Osteocyte (in vitro differentiated cells): ENCODE data around the gene ZNF524. TPM values are rescaled to one million over a fixed set of nuclear protein-coding genes. Genes with fewer than 3 reads are reported as not detected.
A peak's percentile ranks its signal among the peaks of the same experiment; 100 is the strongest.

Source experiments
- DNase-seq: peaks from one replicate; pipeline ENCODE4 v3.0.0; 2021; ENCODE audit warnings: mixed read lengths; ENCODE audit not compliant: unreplicated experiment; ENCODE audit errors: extremely low spot score
- H3K27ac Mint-ChIP-seq: one replicate; pipeline ENCODE4 v1.8.0; 2021; ENCODE audit warnings: mild to moderate bottlenecking, mixed read lengths; ENCODE audit not compliant: unreplicated experiment
- H3K27me3 Mint-ChIP-seq: one replicate; pipeline ENCODE4 v1.8.0; 2021; ENCODE audit warnings: mixed read lengths; ENCODE audit not compliant: unreplicated experiment
- H3K36me3 Mint-ChIP-seq: one replicate; pipeline ENCODE4 v1.8.0; 2021; ENCODE audit warnings: mixed read lengths; ENCODE audit not compliant: unreplicated experiment
- H3K4me1 Mint-ChIP-seq: one replicate; pipeline ENCODE4 v1.8.0; 2021; ENCODE audit warnings: mixed read lengths; ENCODE audit not compliant: unreplicated experiment
- H3K4me3 Mint-ChIP-seq: one replicate; pipeline ENCODE4 v1.8.0; 2021; ENCODE audit warnings: mild to moderate bottlenecking, moderate library complexity, mixed read lengths; ENCODE audit not compliant: unreplicated experiment
- H3K9me3 Mint-ChIP-seq: one replicate; pipeline ENCODE4 v1.8.0; 2021; ENCODE audit warnings: mixed read lengths; ENCODE audit not compliant: unreplicated experiment
- CTCF ChIP-seq: fragments of 200-600 bp; sonication (generic); IDR thresholded peaks from 2 replicates; pipeline ENCODE4 v1.5.0; 2021; ENCODE audit warnings: antibody characterized with exemption, mild to moderate bottlenecking, moderate library complexity
- total RNA-seq: library from RNA; stranded (reverse); gene quantifications from 2 replicates; pipeline ENCODE4 v1.2.1, GENCODE V29; 2021

The ZNF524 gene
- total RNA-seq, 1 donor from 2014 or later = 15.5 TPM

- Mint-ChIP-seq H3K4me1 (peaks cover 37% of the 10 kb centered on the region), H3K27me3 (no peaks in the 10 kb centered on the region), H3K4me3 (peak overlapping the region; percentile 50), H3K9me3 (no peaks in the 10 kb centered on the region), H3K27ac (peak overlapping the region; percentile 66), H3K36me3 (peaks cover 13% of the 10 kb centered on the region)
- TF ChIP-seq CTCF = no peak
- DNase-seq = no peak
These were observed 50.1 kb downstream of the ZNF524 start for GRCh38 chr19:55650126-55650557.

GRCh38 chr19:55650602-55651230, 50.6 kb downstream of the ZNF524 start:
- Mint-ChIP-seq H3K36me3 (peaks cover 12% of the 10 kb centered on the region), H3K9me3 (no peaks in the 10 kb centered on the region), H3K4me1 (peaks cover 33% of the 10 kb centered on the region), H3K27ac (peak overlapping the region; percentile 18), H3K4me3 (peak overlapping the region; percentile 50), H3K27me3 (no peaks in the 10 kb centered on the region)
- no peak for TF ChIP-seq CTCF
- DNase-seq = no peak

- no peak overlapping the region for H3K27ac Mint-ChIP-seq
- peak overlapping the region; percentile 30 for H3K4me3 Mint-ChIP-seq
- peaks cover 38% of the 10 kb centered on the region for H3K4me1 Mint-ChIP-seq
- peaks cover 12% of the 10 kb centered on the region for H3K36me3 Mint-ChIP-seq
- no peaks in the 10 kb centered on the region for H3K27me3 Mint-ChIP-seq
- DNase-seq = no peak
- H3K9me3 Mint-ChIP-seq = no peaks in the 10 kb centered on the region
- no peak for TF ChIP-seq CTCF
These were observed 51.1 kb downstream of the ZNF524 start for GRCh38 chr19:55651236-55651635.

DNA sequence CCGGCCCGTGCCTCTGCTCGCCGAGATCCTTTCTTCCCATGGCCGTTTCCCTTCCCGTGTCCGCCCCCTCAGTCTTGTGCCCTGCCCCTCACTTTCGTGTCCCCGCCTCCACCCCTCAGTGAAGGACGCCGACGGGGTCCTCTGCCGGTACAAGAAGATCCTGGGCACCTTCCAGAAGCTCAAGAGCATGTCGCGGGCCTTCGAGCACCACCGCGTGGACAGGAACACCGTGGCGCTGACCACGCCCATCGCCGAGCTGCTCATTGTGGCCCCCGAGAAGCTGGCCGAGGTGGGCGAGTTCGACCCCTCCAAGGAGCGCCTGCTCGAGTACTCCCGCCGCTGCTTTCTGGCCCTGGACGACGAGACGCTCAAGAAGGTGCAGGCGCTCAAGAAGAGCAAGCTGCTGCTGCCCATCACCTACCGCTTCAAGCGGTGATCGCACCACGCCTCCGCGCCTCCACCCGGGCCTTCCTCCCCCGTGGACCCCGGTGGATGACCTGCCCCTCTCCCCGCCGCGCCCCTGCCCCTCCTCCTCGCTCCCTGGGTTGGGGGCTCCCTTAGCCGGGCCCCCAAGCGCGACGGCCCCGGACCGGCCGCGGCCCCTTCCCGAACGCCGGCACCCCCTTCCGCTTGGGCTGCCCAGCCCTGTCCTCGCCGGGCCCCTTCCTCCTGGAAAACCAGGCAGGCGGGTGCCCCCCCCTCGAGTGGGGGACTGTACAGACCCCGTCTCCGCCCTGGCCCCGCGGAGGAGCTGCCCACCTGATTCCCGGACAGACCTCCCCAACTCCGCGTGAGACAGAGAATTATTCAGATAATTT, 52.4 kb downstream of the ZNF524 start:
- no peak for DNase-seq
- TF ChIP-seq CTCF = no peak
- Mint-ChIP-seq H3K9me3 (no peaks in the 10 kb centered on the region), H3K27me3 (no peaks in the 10 kb centered on the region), H3K27ac (peak overlapping the region; percentile 23), H3K4me1 (peaks cover 42% of the 10 kb centered on the region), H3K36me3 (peaks cover 10% of the 10 kb centered on the region), H3K4me3 (no peak overlapping the region)

Other genes starting within 250 kb of the ZNF524 start
- gene COX6B2, start 245.6 kb upstream of the ZNF524 start, total RNA-seq = not detected in 2 replicates
- not detected in 2 replicates for gene GARIN5B, start 237.0 kb upstream of the ZNF524 start, total RNA-seq
- 0.91 and 1.0 TPM in 2 replicates for gene IL11, start 229.8 kb upstream of the ZNF524 start, total RNA-seq
- not detected in 2 replicates for gene TMEM190, start 223.5 kb upstream of the ZNF524 start, total RNA-seq
- 0.70 and 1.1 TPM in 2 replicates for gene TMEM238, start 216.0 kb upstream of the ZNF524 start, total RNA-seq
- gene RPL28, start 214.4 kb upstream of the ZNF524 start, total RNA-seq = 1,845 and 2,000 TPM in 2 replicates
- gene UBE2S, start 192.5 kb upstream of the ZNF524 start, total RNA-seq = 70.7 and 71.1 TPM in 2 replicates
- gene SHISA7, start 157.0 kb upstream of the ZNF524 start, total RNA-seq = not detected in 2 replicates
- gene ISOC2, start 138.6 kb upstream of the ZNF524 start, total RNA-seq = 37.0 and 39.8 TPM in 2 replicates
- not detected in 2 replicates for gene C19orf85, start 135.5 kb upstream of the ZNF524 start, total RNA-seq
- 10.4 and 11.6 TPM in 2 replicates for gene ZNF628, start 123.7 kb upstream of the ZNF524 start, total RNA-seq
- gene NAT14, start 115.1 kb upstream of the ZNF524 start, total RNA-seq = 54.2 and 58.2 TPM in 2 replicates
- gene SSC5D, start 111.9 kb upstream of the ZNF524 start, total RNA-seq = 21.5 and 22.1 TPM in 2 replicates
- gene SBK2, start 63.2 kb upstream of the ZNF524 start, total RNA-seq = not detected in 2 replicates
- not detected in 2 replicates for gene SBK3, start 54.7 kb upstream of the ZNF524 start, total RNA-seq
- 27.4 and 29.2 TPM in 2 replicates for gene ZNF579, start 19.4 kb upstream of the ZNF524 start, total RNA-seq
- 17.0 and 19.1 TPM in 2 replicates for gene FIZ1, start 771 bp upstream of the ZNF524 start, total RNA-seq
- 16.9 and 19.2 TPM in 2 replicates for gene ZNF865, start 5.4 kb downstream of the ZNF524 start, total RNA-seq
- 9.2 and 9.6 TPM in 2 replicates for gene ZNF784, start 24.3 kb downstream of the ZNF524 start, total RNA-seq
- 62.3 and 79.8 TPM in 2 replicates for gene ZNF580, start 40.7 kb downstream of the ZNF524 start, total RNA-seq
- 29.6 and 33.8 TPM in 2 replicates for gene ZNF581, start 43.4 kb downstream of the ZNF524 start, total RNA-seq
- 25.9 and 28.1 TPM in 2 replicates for gene CCDC106, start 47.9 kb downstream of the ZNF524 start, total RNA-seq
- gene U2AF2, start 54.7 kb downstream of the ZNF524 start, total RNA-seq = 174 and 189 TPM in 2 replicates
- 142 and 148 TPM in 2 replicates for gene EPN1, start 74.9 kb downstream of the ZNF524 start, total RNA-seq
- not detected in 2 replicates for gene NLRP9, start 138.1 kb downstream of the ZNF524 start, total RNA-seq
- gene RFPL4A, start 158.8 kb downstream of the ZNF524 start, total RNA-seq = not detected in 2 replicates
- gene RFPL4AL1, start 168.8 kb downstream of the ZNF524 start, total RNA-seq = not detected in 2 replicates
- gene NLRP11, start 231.7 kb downstream of the ZNF524 start, total RNA-seq = not detected in 2 replicates
- not detected in 2 replicates for gene NLRP4, start 236.3 kb downstream of the ZNF524 start, total RNA-seq